Measurements from ENCODE around the gene LRIG1. TPM values are rescaled to one million over a fixed set of nuclear protein-coding genes. Genes with fewer than 3 reads are reported as not detected.
"Not testable (repeated sequence)": the region's sequence is repeated elsewhere in the genome, so short reads cannot be mapped to it uniquely, and the experiment has no call there.

The LRIG1 gene
- total RNA-seq, 2 experiments from 2014 or later = 33.8 to 37.1 TPM

DNA sequence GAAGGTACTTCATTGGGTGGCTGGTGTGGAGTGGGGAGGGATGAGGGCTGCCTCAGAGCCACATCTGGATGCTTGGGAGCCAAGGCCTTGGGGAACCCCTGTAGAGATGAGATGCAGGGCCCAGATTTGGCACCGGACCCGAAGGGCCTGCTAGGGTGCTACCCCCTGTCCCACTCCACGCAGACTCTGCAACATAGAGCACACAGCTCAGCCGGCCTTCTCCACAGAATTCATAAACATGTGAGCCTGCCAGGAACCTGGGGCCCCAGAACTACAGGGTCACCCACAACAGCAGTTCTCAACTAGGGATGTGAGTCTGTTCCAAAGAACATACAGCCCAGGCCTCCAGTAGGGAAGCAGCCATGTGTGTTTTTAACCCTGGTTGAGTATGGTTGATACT is 62.8 kb downstream of the LRIG1 start:
- ChIA-PET CTCF (no interaction called here), POLR2A (no interaction called here)

DNA sequence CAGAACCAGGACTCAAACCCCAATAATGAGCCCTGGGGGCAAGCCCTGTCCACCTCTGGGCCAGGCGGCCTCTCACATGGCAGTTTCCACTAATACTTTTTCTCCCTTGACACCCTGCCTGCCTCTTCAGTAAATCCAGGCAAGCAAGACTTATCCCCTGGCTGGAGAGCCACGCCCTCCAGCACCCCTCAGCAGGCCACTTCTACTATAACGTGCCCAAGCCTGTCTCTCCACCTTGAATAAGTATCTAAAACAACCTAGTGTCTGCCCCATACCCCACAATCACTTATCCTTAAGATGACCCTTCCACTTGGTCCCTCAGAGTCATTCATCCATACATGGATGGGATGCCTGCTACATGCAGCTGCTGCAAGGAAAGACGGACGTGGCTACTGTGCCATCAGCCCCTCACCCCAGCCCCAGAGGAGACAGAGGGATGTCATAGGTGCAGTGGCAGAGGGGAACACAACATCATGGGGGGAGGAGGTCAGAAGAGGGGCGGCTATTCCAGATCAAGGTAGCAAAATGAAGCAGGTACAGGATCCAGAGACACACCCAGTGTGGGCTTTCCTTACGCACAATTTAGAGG is 63.4 kb downstream of the LRIG1 start:
- ChIA-PET POLR2A (interaction anchor here (0.6 kb wide), 1 partner anchor 7 kb away, joined by 3 read pairs; no protein-coding TSS in a partner anchor), CTCF (no interaction called here)

DNA sequence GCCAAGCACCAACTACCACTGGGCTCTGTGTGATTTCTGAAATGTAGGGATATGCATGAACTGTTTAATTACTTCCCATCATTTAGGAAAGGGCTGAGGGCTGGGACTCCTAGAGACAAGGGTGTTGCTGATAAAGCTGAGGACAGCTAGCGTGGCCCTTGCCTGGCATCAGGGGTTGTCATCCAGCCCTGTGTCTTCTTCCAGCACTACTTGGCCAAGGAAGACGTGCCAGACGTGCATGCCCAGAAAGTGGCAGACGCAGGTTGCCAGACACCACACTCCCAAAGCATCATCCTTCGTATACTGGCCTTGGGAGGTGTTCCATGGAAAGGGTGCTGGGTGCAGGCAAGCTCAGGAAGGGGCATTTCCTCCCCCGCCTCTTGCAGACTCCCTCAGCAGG is 64.8 kb downstream of the LRIG1 start:
- POLR2A ChIA-PET = no interaction called here

DNA sequence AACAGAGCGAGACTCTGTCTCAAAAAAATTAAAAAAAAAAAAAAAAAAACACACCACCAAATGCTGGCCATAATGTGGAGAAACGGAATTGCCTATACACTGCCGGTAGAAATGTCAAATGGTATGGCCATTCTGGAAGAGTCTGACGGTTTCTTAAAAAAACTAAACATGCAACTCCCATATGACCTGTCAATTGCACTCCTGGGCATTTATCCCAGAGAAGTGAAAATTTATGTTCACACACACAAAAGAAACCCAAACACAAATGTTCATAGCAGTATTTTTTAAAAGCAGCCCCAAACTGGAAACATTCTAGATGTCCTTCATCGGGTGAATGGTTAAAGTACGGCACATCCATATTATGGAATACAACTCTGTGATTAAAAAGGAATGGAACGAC is 66.1 kb downstream of the LRIG1 start:
- POLR2A ChIA-PET = no interaction called here
- CTCF ChIA-PET = no interaction called here

More for the DNA sequence above, 64.8 kb downstream of the LRIG1 start:
- CTCF ChIA-PET = no interaction called here

DNA sequence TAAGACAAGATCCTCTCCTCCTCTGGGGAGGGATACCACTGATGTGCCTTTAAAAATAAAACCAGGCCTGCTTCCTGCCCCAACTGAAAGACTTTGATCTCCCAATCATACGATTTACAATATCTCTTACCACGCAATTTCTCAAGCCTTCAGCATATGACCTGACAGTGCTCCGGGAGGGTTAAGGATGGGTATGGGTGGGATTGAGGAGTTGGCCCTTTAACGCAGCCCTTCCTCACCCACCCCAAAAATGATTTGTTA is 67.4 kb downstream of the LRIG1 start:
- ChIA-PET CTCF (no interaction called here), POLR2A (no interaction called here)

DNA sequence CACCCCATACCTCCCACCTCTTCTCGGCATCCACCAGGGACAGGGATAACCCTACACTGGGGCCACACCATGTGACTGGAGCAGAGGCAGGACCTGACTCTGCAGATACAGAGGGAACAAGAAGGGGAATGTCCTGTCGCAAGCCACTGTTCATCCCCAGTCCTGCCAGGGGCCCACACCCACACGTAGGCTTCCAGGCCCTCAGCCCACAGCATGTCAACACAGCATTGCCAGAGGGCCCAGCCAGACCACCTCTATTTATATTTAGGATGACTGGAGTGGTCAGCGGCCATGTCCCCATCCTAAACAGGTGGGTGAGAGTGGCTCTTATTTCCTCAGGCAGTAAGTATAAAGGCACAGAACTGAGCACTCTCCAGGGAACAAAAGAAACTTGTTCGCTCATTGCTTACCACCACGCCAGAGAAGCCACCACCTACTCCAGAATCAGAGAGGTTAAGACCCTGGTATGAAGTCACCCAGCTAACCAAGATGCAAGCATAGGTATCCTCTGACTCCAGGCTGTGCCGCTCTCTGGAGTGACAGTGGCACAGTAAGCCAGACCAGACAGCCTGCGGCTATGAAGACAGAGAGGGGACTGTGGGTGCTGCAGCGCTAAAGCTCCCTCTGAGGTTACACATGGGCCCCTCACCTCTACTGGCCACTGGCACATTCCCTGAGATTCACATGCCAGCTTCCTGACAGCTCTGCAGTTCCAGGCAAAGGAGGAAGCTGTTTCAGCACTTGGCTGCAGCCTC is 67.9 kb downstream of the LRIG1 start:
- ChIA-PET CTCF (no interaction called here), POLR2A (no interaction called here)

DNA sequence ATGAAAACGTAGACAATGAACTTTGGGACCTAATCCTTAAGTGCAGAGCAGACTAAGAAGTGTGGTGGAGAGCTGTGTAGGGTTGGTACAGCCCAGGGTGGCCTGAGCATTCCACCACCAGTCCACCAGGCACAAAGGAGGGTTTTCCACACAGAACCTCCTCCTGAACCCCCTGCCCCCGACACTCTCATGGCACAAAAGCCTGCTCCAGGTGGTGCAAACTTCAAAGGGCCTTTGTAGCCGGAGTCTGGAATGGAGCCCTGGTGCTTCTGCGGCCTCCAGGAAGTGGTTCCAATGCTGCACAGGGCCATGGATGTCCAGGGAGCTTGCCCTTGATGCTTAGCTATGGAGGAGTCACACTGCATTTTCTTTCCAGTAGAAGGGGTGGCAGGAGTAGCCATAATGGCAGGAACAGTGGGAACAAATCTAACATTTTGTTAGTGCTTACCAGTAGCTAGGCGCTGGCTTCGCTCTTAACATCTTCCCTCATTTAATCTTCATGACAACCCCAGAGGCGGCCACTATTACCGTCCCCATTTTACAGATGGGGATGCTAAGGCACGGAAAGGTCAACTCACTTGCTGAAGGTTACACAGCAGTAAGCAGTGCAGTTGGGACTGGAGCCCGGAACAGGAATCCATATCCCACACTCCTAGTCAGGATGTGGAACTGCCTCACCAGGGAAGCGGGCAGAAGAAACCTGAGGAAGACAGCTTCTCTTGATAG is 68.6 kb downstream of the LRIG1 start:
- CTCF ChIA-PET = no interaction called here
- POLR2A ChIA-PET = no interaction called here

DNA sequence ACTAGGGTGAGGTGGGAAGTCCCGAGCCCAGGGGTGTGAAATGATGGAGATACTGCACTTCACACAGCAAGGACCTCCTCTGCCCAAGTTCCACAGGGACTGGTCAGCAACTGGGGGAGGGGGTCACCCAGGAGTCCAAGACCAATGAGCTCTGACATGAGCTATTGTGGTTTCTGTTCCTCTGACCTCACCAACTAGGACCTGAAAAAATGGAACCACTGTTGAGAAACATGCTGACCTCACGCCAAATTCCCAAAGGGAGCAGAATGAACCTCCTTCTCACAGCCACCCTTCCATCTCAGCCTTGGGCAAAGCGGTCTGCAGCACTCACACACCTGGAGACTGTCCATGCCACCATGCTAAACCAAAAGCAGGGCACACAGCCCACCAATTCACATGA is 69.3 kb downstream of the LRIG1 start:
- ChIA-PET POLR2A (no interaction called here), CTCF (no interaction called here)

DNA sequence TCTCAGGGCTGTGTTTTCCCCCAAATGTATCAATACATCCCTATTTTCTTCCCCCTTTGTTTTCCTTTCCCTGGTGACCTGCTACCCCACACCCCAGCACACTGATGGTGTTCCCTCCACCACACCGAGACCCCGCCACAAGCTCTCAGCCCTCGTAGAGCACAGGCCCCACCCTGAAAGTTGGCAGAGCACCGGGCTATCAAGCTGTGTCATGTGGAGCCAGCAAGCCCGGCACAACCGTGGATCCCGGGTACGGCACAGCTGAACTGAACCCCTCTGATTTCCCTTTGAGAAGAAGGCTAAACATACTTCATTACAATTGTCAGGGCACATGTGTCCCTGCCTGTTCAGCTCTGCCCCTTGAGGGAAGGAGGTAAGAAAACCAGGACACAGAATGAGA is 69.9 kb downstream of the LRIG1 start:
- ChIA-PET POLR2A (no interaction called here), CTCF (no interaction called here)

DNA sequence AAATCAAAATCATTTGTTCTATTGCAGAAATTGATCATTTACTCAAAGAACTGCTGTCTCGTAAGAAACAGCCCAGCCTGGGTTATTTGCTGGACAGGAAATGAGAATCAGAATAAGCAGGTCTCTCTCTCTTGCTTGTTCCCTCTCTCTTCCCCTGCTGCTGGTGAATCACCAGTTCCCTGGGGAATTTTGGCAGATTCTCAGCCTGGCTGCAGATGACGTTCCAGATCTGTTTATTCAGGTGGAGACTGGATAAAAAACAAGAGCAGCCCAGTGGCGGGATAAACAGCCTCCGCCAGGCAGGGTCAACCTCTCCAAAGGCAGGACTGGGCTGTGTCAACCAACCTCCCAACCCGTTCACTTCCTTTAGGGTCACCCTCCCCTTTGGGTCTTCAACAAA is 72.1 kb downstream of the LRIG1 start:
- POLR2A ChIA-PET = no interaction called here
- CTCF ChIA-PET = interaction anchor here (1.0 kb wide), 1 partner anchor 56 kb away, joined by 3 read pairs; no protein-coding TSS in a partner anchor

DNA sequence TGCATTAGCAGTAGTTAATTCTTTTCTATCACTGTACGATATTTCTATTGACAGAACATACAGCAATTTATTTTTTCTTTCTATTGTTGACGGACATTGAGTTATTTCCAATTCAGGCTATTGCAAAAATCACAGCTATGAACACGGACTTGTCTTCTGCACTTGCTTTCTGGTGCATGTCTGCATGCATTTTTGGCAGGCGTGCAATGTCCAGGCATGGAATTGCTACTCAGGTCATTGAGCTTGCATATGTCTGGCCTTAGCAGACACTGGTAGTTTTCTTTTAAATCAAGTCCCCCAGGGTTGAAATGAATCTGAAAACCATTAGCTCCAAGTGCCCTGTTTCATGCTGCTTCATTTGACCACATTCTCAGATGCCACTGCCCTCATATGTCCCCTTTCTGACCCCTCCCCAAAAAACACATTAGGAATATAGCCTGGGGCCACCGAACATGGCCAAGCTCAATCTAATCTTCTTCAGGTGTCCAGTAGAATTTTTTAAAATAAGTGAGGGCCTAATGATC is 72.8 kb downstream of the LRIG1 start:
- ChIA-PET CTCF (no interaction called here), POLR2A (no interaction called here)

DNA sequence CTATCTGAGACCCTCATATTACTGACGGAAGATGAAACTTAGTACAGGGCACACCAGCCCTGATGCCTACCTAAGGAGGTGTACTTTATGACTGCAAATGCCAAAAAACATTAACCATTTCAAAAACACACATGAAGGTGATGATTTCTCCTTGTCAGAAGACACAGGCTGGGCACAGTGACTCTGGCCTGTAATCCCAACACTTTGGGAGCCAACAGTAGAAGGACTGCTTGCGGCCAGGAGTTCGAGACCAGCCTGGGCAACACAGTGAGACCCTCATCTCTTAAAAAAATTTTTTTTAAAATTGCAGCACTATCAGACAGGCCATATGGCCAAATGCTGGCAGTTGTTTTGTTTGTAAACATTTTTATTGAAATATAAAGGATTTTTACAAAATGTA is 73.5 kb downstream of the LRIG1 start:
- POLR2A ChIA-PET = no interaction called here
- CTCF ChIA-PET = no interaction called here

DNA sequence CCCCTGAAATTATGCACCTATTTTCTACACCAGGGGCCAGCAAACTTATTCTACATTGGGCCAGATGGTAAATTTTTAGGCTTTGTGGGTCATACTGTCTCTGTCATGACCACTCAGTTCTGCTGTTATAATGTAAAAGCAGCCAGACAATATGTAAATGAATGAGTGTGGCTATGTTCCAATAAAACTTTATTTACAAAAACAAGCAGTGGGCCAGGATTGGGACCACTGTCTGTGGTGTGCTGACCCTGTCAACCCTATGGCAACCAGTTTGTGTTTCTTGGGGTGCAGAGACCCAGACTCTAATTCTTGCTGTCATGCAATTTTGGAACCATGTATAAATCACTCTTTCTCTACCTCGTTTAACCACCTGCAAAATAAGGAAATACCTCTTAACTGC is 74.7 kb downstream of the LRIG1 start:
- CTCF ChIA-PET = no interaction called here
- POLR2A ChIA-PET = no interaction called here

DNA sequence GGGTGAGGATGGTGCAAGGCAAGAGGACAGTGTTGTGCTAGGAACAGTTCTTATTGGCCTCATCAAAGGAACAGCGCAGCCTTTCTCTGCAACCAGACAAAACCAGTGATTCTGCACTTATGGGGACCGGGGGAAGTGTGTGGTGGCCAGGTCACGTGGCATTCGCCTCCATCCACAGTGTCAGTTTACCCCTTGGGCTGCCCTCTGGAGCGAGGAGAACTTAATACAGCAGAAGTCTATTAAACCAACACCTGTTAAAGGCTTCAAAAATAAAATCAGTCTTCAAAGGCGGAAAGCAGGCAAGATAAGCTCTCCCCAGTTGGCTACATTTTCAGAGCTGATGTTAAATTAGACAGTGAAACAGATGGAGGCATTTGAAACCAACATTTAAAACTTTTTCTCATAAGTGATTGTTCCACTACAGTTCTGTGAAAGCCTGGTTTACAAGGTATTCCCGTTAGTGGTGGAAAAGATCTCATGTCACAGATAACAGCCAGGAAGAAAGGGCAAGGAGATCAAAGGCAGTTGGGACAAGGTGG is 75.2 kb downstream of the LRIG1 start:
- ChIA-PET POLR2A (no interaction called here), CTCF (no interaction called here)

DNA sequence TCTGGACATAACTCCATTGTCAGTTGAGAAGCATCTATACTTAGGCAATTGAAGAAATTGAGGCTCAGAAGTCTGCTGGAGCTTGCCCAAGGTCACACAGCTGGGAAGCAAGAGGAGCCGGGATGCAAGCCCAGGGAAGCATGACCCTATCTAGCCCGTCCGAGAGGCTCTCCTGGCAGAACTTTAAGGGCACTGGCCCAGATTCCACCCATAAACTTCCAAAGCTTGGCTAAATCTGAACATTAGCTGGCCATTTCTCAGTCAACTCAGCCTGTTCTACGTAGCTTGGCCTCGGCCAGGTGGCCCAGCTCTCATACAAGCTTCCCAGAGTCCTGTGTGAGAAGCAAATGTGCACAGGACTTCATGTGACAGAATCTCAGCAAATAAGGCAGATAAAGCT is 75.8 kb downstream of the LRIG1 start:
- POLR2A ChIA-PET = no interaction called here
- CTCF ChIA-PET = no interaction called here

DNA sequence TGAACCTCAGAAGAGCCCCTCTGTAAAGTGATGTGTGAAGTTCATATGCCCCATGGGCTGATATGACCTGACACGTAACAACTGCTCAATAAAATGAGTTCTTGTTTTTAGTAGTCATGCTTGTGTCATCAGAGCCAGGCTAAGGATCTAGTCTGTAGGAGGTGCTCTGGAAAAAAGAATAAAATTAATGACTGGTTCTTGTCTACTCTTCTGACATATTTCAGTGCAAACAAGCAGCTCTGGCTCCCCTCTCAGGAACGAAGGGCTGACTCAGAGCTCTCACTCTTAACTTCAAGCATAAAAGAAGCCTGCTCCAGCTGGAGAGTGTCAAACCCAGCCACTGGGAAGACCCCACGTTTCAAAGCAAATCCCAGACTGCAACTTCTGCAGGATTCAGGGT is 77.0 kb downstream of the LRIG1 start:
- POLR2A ChIA-PET = no interaction called here
- CTCF ChIA-PET = no interaction called here

DNA sequence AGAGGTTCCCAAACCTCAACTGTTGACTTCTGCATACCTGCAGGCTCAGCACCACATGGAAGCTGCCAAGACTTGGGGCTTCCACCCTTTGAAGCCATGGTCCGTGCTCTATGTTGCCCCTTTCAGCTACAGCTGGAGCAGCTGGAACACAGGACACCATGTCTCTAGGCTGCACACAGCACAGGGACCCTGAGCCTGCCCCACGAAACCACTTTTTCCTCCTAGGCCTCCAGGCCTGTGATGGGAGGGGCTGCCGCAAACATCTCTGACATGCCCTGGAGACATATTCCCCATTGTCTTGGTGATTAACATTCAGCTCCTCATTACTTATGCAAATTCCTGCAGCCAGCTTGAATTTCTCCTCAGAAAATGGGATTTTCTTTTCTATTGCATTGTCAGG is 78.9 kb downstream of the LRIG1 start:
- POLR2A ChIA-PET, CTCF ChIA-PET: not testable (repeated sequence)

DNA sequence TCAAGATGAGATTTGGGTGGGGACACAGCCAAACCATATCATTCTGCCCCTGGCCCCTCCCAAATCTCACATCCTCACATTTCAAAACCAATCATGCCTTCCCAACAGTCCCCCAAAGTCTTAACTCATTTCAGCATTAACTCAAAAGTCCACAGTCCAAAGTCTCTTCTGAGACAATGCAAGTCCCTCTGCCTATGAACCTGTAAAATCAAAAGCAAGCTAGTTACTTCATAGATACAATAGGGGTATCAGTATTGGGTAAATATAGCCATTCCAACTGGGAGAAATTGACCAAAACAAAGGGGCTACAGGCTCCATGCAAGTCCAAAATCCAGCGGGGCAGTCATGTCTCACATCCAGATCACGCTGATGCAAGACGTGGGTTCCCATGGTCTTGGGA is 79.7 kb downstream of the LRIG1 start:
- CTCF ChIA-PET, POLR2A ChIA-PET: not testable (repeated sequence)

DNA sequence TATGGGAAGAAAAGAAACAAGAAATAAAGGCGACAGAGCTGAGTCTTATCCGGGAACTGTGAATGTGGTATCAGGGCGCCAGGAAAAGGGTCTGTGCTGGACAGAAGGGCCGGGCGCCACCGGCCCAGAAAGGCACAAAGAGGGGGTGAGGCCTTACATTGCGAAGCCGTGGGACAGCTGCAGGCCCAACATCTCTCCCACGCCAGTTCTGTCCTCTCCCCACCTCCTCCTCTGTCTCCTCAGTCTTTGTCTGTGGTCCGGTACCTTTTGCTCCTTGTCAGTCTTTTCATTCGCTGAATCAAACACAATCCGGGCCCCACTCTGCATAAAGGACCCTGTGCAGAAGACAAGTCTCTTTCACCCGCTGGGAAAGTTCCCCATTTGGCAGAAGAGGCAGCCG is 81.8 kb downstream of the LRIG1 start:
- POLR2A ChIA-PET = no interaction called here
- CTCF ChIA-PET = interaction anchor here (0.9 kb wide), 1 partner anchor 10 kb away, joined by 4 read pairs; no protein-coding TSS in a partner anchor

DNA sequence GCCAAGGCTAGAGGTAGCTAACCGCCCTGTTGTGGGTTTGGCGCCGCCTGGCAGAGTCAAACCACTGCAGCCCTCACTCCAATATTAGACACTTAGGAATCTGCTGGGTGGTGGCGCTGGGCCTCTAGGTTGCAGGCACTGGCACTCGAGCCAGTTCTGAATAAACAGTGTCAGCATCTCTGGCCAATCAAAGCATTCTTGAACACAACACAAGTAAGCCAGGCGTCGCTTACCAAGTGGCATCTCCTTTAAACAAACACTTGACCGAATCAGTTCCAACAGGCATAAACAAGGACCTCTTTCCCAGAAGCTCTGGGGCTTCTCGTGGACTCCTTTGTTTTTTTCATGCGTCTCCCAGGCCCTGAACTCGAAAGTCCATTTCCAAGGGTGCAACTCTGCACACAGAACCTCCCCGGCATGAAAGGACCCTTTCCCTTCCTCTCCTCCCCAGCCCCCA is 82.3 kb downstream of the LRIG1 start:
- ChIA-PET POLR2A (no interaction called here), CTCF (interaction anchor here (0.7 to 1.0 kb wide), 2 partner anchors 28 to 121 kb away, joined by 3 read pairs; no protein-coding TSS in a partner anchor)
